HepG2 (cell line): ENCODE results near the gene MBIP. TPM values are rescaled to one million over a fixed set of nuclear protein-coding genes. Genes with fewer than 3 reads are reported as not detected.

Source experiments
- ARHGAP35 ChIP-seq: sonication (generic); formaldehyde crosslinking; IDR thresholded peaks from 2 replicates; pipeline ENCODE4 v1.9.0; 2022; ENCODE audit warnings: mild to moderate bottlenecking, inconsistent platforms, moderate library complexity, missing genetic modification reagents, borderline replicate concordance
- CAMTA2 ChIP-seq: sonication (generic); formaldehyde crosslinking; IDR thresholded peaks from 2 replicates; pipeline ENCODE4 v1.4.0; 2020; ENCODE audit warnings: mild to moderate bottlenecking, missing genetic modification reagents, borderline replicate concordance
- PHF21A ChIP-seq: sonication (generic); formaldehyde crosslinking; IDR thresholded peaks from 2 replicates; pipeline ENCODE4 v1.5.0; 2020; ENCODE audit warnings: mild to moderate bottlenecking, missing genetic modification reagents
- SAP130 ChIP-seq: IDR thresholded peaks from 2 replicates; pipeline ENCODE4 v1.6.1; 2016; ENCODE audit warnings: low read depth
- SOX13 ChIP-seq, 3 experiments: fragments of 450-650 bp in 1 of 3; sonication (generic) in 1 of 3; formaldehyde crosslinking in 1 of 3; IDR thresholded peaks in 2 of 3; conservative IDR thresholded peaks in 1 of 3; 2 replicates each; pipeline versions ENCODE4 v1.5.0 to v1.6.1; 2016 to 2020; ENCODE audit warnings: antibody characterized with exemption in 1 of 3, mild to moderate bottlenecking in 1 of 3, missing compliant biosample characterization in 1 of 3, missing genetic modification reagents in 1 of 3, moderate library complexity in 1 of 3
- SP4 ChIP-seq: sonication (generic); formaldehyde crosslinking; IDR thresholded peaks from 2 replicates; pipeline ENCODE4 v1.8.1; 2023; ENCODE audit warnings: mild to moderate bottlenecking, missing genetic modification reagents
- TCF12 ChIP-seq, 2 experiments: fragments of 450-650 bp in 1 of 2; sonication (generic) in 1 of 2; formaldehyde crosslinking in 1 of 2; IDR thresholded peaks; 2 replicates each; pipeline versions ENCODE4 v1.6.1 to v1.8.0; 2017 to 2022; ENCODE audit warnings: antibody characterized with exemption in 1 of 2, mild to moderate bottlenecking in 1 of 2, missing genetic modification reagents in 1 of 2, moderate library complexity in 1 of 2
- ZBTB21 ChIP-seq: sonication (generic); formaldehyde crosslinking; IDR thresholded peaks from 2 replicates; pipeline ENCODE4 v1.4.0; 2020; ENCODE audit warnings: missing genetic modification reagents
- ZNF136 ChIP-seq: sonication (generic); formaldehyde crosslinking; IDR thresholded peaks from 2 replicates; pipeline ENCODE4 v1.8.1; 2022; ENCODE audit warnings: low read depth, mild to moderate bottlenecking, moderate library complexity, missing genetic modification reagents
- ZNF138 ChIP-seq: sonication (generic); formaldehyde crosslinking; IDR thresholded peaks from 2 replicates; pipeline ENCODE4 v1.5.0; 2020; ENCODE audit warnings: mild to moderate bottlenecking, low read depth, missing genetic modification reagents
- ZNF550 ChIP-seq: sonication (generic); formaldehyde crosslinking; IDR thresholded peaks from 2 replicates; pipeline ENCODE4 v1.4.0; 2020; ENCODE audit warnings: mild to moderate bottlenecking, missing genetic modification reagents, borderline replicate concordance
- ZNF563 ChIP-seq: sonication (generic); formaldehyde crosslinking; IDR thresholded peaks from 2 replicates; pipeline ENCODE4 v1.8.0; 2022; ENCODE audit warnings: mild to moderate bottlenecking, moderate library complexity, missing genetic modification reagents
- ZNF672 ChIP-seq: sonication (generic); formaldehyde crosslinking; IDR thresholded peaks from 2 replicates; pipeline ENCODE4 v1.8.1; 2022; ENCODE audit warnings: missing genetic modification reagents
- ZNF746 ChIP-seq: sonication (generic); formaldehyde crosslinking; IDR thresholded peaks from 2 replicates; pipeline ENCODE4 v1.8.0; 2022; ENCODE audit warnings: mild to moderate bottlenecking, missing genetic modification reagents
- ZNF747 ChIP-seq: sonication (generic); formaldehyde crosslinking; IDR thresholded peaks from 2 replicates; pipeline ENCODE4 v1.8.1; 2023; ENCODE audit warnings: missing genetic modification reagents, mild to moderate bottlenecking, borderline replicate concordance
- polyA plus RNA-seq, 8 experiments: library from polyadenylated mRNA; depleted of rRNA in 3 of 8; stranded (reverse) in 7 of 8; unstranded in 1 of 8; fragments of >200 nt; fragmentation: Illumina TruSeq in 4 of 8; extraction: Trizol in 4 of 8; gene quantifications; 2 replicates each; pipeline versions ENCODE4 v1.2.1 to v1.2.3, GENCODE V29; 2011 to 2016; ENCODE audit warnings: low read depth in 4 of 8, missing spikeins in 1 of 8, mixed read lengths in 1 of 8; ENCODE audit not compliant: insufficient read depth in 1 of 8
- total RNA-seq, 5 experiments: library from RNA; depleted of rRNA; stranded (reverse); fragments of >200 nt; fragmentation: Illumina TruSeq; extraction: Trizol; gene quantifications; 2 replicates each; pipeline ENCODE4 v1.2.3, GENCODE V29; 2016; ENCODE audit warnings: low read depth in 1 of 5
- TF ChIP-seq, protein P1 (sequence below): sonication (generic); formaldehyde crosslinking; IDR thresholded peaks from 2 replicates; pipeline ENCODE4 v1.8.0; 2022; ENCODE audit warnings: mild to moderate bottlenecking, missing genetic modification reagents, moderate library complexity
- TF ChIP-seq, protein P2 (sequence below): sonication (generic); formaldehyde crosslinking; IDR thresholded peaks from 2 replicates; pipeline ENCODE4 v1.4.0; 2020; ENCODE audit warnings: missing genetic modification reagents, mild to moderate bottlenecking, borderline replicate concordance
- TF ChIP-seq, protein P3 (sequence below): sonication (generic); formaldehyde crosslinking; IDR thresholded peaks from 2 replicates; pipeline ENCODE4 v1.9.0; 2021; ENCODE audit warnings: missing genetic modification reagents, borderline replicate concordance
- TF ChIP-seq, protein P4 (sequence below): sonication (generic); formaldehyde crosslinking; IDR thresholded peaks from 2 replicates; pipeline ENCODE4 v1.5.0; 2020; ENCODE audit warnings: missing genetic modification reagents
- TF ChIP-seq, protein P5 (sequence below): IDR thresholded peaks from 2 replicates; pipeline ENCODE4 v1.6.1; 2016; ENCODE audit warnings: mild to moderate bottlenecking

The MBIP gene
- total and polyA plus RNA-seq, 2 of the 13 experiments (the other 11 are each of a cell fraction or from before 2014, with no cell fraction given) = 48.1 to 48.6 TPM

DNA sequence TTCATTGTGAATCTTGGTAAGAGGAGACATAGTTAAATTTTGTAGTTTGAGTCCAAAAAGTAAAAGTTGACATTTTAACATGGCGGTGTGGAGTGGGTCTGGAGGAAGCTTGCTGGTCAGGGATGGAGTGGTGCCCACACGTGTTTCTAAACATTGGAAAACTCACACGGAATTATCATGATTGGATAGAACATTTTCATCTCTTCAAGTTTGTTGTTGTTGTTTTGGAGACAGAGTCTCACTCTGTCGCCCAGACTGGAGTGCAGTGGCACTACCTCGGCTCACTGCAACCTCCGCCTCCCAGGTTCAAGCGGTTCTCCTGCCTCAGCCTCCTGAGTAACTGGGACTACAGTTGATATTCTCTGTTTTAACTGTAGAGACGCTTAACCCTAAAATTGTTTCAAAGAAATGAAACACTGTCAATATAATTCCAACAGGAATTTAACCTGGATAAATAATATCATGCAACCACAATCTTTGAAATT is 502 bp upstream of the MBIP start (continued):
- TF ChIP-seq SOX13 (IDR thresholded peaks at IDR 0.05) = 0 out of 2 replicates have a peak, but pooled peaks have one; percentile 17
- TF ChIP-seq SOX13 (CRISPR knock-in tag; conservative IDR thresholded peaks at IDR 0.05 in 1 of 2, IDR thresholded peaks at IDR 0.05 in 1 of 2) = no peak; a peak in 1 of 4 replicates
- no peak for TF ChIP-seq ZNF747
- TF ChIP-seq, protein P1, sequence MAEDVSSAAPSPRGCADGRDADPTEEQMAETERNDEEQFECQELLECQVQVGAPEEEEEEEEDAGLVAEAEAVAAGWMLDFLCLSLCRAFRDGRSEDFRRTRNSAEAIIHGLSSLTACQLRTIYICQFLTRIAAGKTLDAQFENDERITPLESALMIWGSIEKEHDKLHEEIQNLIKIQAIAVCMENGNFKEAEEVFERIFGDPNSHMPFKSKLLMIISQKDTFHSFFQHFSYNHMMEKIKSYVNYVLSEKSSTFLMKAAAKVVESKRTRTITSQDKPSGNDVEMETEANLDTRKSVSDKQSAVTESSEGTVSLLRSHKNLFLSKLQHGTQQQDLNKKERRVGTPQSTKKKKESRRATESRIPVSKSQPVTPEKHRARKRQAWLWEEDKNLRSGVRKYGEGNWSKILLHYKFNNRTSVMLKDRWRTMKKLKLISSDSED (CRISPR knock-in tag) = no peak
- TF ChIP-seq SAP130 (CRISPR knock-in tag) = no peak
- no peak for TF ChIP-seq ZNF138 (CRISPR knock-in tag)
- TF ChIP-seq ZNF672 = no peak
- no peak for TF ChIP-seq ZBTB21 (CRISPR knock-in tag)
- no peak for TF ChIP-seq ZNF550 (CRISPR knock-in tag)
- TF ChIP-seq, protein P2, sequence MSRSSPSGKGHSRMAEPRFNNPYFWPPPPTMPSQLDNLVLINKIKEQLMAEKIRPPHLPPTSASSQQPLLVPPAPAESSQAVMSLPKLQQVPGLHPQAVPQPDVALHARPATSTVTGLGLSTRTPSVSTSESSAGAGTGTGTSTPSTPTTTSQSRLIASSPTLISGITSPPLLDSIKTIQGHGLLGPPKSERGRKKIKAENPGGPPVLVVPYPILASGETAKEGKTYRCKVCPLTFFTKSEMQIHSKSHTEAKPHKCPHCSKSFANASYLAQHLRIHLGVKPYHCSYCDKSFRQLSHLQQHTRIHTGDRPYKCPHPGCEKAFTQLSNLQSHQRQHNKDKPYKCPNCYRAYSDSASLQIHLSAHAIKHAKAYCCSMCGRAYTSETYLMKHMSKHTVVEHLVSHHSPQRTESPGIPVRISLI (CRISPR knock-in tag) = no peak
- no peak for TF ChIP-seq PHF21A (CRISPR knock-in tag)
- TF ChIP-seq ZNF136 (CRISPR knock-in tag) = no peak
- no peak for TF ChIP-seq TCF12 (IDR thresholded peaks at IDR 0.05)
- TF ChIP-seq TCF12 (CRISPR knock-in tag; IDR thresholded peaks at IDR 0.05) = no peak
- TF ChIP-seq ARHGAP35 (CRISPR knock-in tag) = no peak
- TF ChIP-seq, protein P3, sequence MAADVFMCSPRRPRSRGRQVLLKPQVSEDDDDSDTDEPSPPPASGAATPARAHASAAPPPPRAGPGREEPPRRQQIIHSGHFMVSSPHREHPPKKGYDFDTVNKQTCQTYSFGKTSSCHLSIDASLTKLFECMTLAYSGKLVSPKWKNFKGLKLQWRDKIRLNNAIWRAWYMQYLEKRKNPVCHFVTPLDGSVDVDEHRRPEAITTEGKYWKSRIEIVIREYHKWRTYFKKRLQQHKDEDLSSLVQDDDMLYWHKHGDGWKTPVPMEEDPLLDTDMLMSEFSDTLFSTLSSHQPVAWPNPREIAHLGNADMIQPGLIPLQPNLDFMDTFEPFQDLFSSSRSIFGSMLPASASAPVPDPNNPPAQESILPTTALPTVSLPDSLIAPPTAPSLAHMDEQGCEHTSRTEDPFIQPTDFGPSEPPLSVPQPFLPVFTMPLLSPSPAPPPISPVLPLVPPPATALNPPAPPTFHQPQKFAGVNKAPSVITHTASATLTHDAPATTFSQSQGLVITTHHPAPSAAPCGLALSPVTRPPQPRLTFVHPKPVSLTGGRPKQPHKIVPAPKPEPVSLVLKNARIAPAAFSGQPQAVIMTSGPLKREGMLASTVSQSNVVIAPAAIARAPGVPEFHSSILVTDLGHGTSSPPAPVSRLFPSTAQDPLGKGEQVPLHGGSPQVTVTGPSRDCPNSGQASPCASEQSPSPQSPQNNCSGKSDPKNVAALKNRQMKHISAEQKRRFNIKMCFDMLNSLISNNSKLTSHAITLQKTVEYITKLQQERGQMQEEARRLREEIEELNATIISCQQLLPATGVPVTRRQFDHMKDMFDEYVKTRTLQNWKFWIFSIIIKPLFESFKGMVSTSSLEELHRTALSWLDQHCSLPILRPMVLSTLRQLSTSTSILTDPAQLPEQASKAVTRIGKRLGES (CRISPR knock-in tag) = no peak
- no peak for TF ChIP-seq ZNF563 (CRISPR knock-in tag)
- no peak for TF ChIP-seq CAMTA2
- TF ChIP-seq, protein P4, sequence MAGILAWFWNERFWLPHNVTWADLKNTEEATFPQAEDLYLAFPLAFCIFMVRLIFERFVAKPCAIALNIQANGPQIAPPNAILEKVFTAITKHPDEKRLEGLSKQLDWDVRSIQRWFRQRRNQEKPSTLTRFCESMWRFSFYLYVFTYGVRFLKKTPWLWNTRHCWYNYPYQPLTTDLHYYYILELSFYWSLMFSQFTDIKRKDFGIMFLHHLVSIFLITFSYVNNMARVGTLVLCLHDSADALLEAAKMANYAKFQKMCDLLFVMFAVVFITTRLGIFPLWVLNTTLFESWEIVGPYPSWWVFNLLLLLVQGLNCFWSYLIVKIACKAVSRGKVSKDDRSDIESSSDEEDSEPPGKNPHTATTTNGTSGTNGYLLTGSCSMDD = no peak
- TF ChIP-seq, protein P5, sequence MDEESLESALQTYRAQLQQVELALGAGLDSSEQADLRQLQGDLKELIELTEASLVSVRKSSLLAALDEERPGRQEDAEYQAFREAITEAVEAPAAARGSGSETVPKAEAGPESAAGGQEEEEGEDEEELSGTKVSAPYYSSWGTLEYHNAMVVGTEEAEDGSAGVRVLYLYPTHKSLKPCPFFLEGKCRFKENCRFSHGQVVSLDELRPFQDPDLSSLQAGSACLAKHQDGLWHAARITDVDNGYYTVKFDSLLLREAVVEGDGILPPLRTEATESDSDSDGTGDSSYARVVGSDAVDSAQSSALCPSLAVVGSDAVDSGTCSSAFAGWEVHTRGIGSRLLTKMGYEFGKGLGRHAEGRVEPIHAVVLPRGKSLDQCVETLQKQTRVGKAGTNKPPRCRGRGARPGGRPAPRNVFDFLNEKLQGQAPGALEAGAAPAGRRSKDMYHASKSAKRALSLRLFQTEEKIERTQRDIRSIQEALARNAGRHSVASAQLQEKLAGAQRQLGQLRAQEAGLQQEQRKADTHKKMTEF (CRISPR knock-in tag) = 0 out of 2 replicates have a peak, but pooled peaks have one; percentile 11
- no peak for TF ChIP-seq SP4 (CRISPR knock-in tag)
- TF ChIP-seq ZNF746 (CRISPR knock-in tag) = no peak
